DND-41 (cell line): ENCODE results near the gene KCND3.

Experiments
- CTCF ChIP-seq: IDR thresholded peaks from 2 replicates; pipeline ENCODE4 v1.5.1; 2012; ENCODE audit warnings: borderline replicate concordance, low read length, moderate library complexity, mild to moderate bottlenecking; ENCODE audit not compliant: poor library complexity, severe bottlenecking; ENCODE audit errors: extremely low read depth
- EZH2 ChIP-seq: IDR thresholded peaks from 3 replicates; pipeline ENCODE4 v1.6.1; 2012; ENCODE audit warnings: borderline replicate concordance, low read depth, mild to moderate bottlenecking, moderate library complexity, low read length, inconsistent platforms; ENCODE audit not compliant: severe bottlenecking

GRCh38 chr1:111870181-111870580, 119.3 kb downstream of the KCND3 start:
- no peak for TF ChIP-seq EZH2
- no peak for TF ChIP-seq CTCF
